ENCODE measurements around the gene ATIC.

ATIC gene

GRCh38 chr2:215364157-215365155 is 52.6 kb downstream of the ATIC start:
- H3K4me3 ChIP-seq (ENCODE audit: low read depth, low read length): no peak overlapping the region
- no peak for TF ChIP-seq CTCF (IDR thresholded peaks at IDR 0.05; ENCODE audit: low read depth, low read length)

- no peak for TF ChIP-seq CTCF (IDR thresholded peaks at IDR 0.05; ENCODE audit: low read depth, low read length)
- H3K4me3 ChIP-seq (ENCODE audit: low read depth, low read length): no peak overlapping the region
Observed at GRCh38 chr2:215365184-215365658, 53.4 kb downstream of the ATIC start.

GRCh38 chr2:215366440-215367032 is 54.7 kb downstream of the ATIC start:
- TF ChIP-seq CTCF (IDR thresholded peaks at IDR 0.05; ENCODE audit: low read depth, low read length): no peak
- H3K4me3 ChIP-seq (ENCODE audit: low read depth, low read length): no peak overlapping the region

- no peak overlapping the region for H3K4me3 ChIP-seq (ENCODE audit: low read depth, low read length)
- no peak for TF ChIP-seq CTCF (IDR thresholded peaks at IDR 0.05; ENCODE audit: low read depth, low read length)
Observed at GRCh38 chr2:215367662-215368492, 56.0 kb downstream of the ATIC start.

- no peak overlapping the region for H3K4me3 ChIP-seq (ENCODE audit: low read depth, low read length)
- no peak for TF ChIP-seq CTCF (IDR thresholded peaks at IDR 0.05; ENCODE audit: low read depth, low read length)
Observed at GRCh38 chr2:215368493-215368809, 56.6 kb downstream of the ATIC start.

- H3K4me3 ChIP-seq (ENCODE audit: low read depth, low read length): no peak overlapping the region
- no peak for TF ChIP-seq CTCF (IDR thresholded peaks at IDR 0.05; ENCODE audit: low read depth, low read length)
Observed at GRCh38 chr2:215369181-215369760, 57.4 kb downstream of the ATIC start.

Measured in WI38 (cell line).